Hematopoietic multipotent progenitor cell (in vitro differentiated cells): Measurements from ENCODE around the gene DNAJC1. TPM values are rescaled to one million over a fixed set of nuclear protein-coding genes. Genes with fewer than 3 reads are reported as not detected.
"Not testable (repeated sequence)": the region's sequence is repeated elsewhere in the genome, so short reads cannot be mapped to it uniquely, and the experiment has no call there.

ENCODE experiments used
- DNase-seq, 3 donors: peaks; one replicate each; pipeline ENCODE4 v3.0.0-alpha.2; 2011 to 2015; ENCODE audit warnings: low read depth in 2 of 3, low spot score in 2 of 3
- total RNA-seq: library from RNA; depleted of rRNA; stranded (reverse); fragments of >200 nt; gene quantifications from one replicate; pipeline ENCODE4 v1.2.3, GENCODE V29; 2012

The DNAJC1 gene
- total RNA-seq, 1 donor, result 133 TPM

GRCh38 chr10:21832821-21833130, 170.8 kb downstream of the DNAJC1 start:
- no peak for DNase-seq

GRCh38 chr10:21831986-21832820, 171.3 kb downstream of the DNAJC1 start:
- no peak for DNase-seq

GRCh38 chr10:21830037-21830436, 173.5 kb downstream of the DNAJC1 start:
- no peak for DNase-seq

- DNase-seq, result no peak
Measured at GRCh38 chr10:21827308-21827707, 176.2 kb downstream of the DNAJC1 start.

- no peak for DNase-seq
Measured at GRCh38 chr10:21826725-21827124, 176.8 kb downstream of the DNAJC1 start.

- peak in 1 of 3 donors; percentile 17 for DNase-seq
Measured at GRCh38 chr10:21825345-21825744, 178.2 kb downstream of the DNAJC1 start.

- DNase-seq, result no peak
Measured at GRCh38 chr10:21824409-21824808, 179.1 kb downstream of the DNAJC1 start.

- no peak for DNase-seq
Measured at GRCh38 chr10:21823617-21824016, 179.9 kb downstream of the DNAJC1 start.

- not testable (repeated sequence) for DNase-seq
Measured at GRCh38 chr10:21822273-21822672, 181.3 kb downstream of the DNAJC1 start.

- DNase-seq, result no peak
Measured at GRCh38 chr10:21820952-21821351, 182.6 kb downstream of the DNAJC1 start.

- DNase-seq, result not testable (repeated sequence)
Measured at GRCh38 chr10:21818416-21818815, 185.1 kb downstream of the DNAJC1 start.

- no peak for DNase-seq
Measured at GRCh38 chr10:21814866-21815265, 188.7 kb downstream of the DNAJC1 start.

GRCh38 chr10:21813946-21814345, 189.6 kb downstream of the DNAJC1 start:
- DNase-seq, result peak in 1 of 3 donors; percentile 21

- DNase-seq, result no peak
Measured at GRCh38 chr10:21811245-21811585, 192.3 kb downstream of the DNAJC1 start.

- no peak for DNase-seq
Measured at GRCh38 chr10:21810582-21811244, 192.8 kb downstream of the DNAJC1 start.

GRCh38 chr10:21808550-21808949, 195.0 kb downstream of the DNAJC1 start:
- no peak for DNase-seq

- DNase-seq, result no peak
Measured at GRCh38 chr10:21807180-21807579, 196.3 kb downstream of the DNAJC1 start.

- DNase-seq, result no peak
Measured at GRCh38 chr10:21803374-21803773, 200.2 kb downstream of the DNAJC1 start.

GRCh38 chr10:21801609-21802008, 201.9 kb downstream of the DNAJC1 start:
- DNase-seq, result no peak

- no peak for DNase-seq
Measured at GRCh38 chr10:21797984-21798765, 205.4 kb downstream of the DNAJC1 start.

GRCh38 chr10:21797533-21797932, 206.0 kb downstream of the DNAJC1 start:
- no peak for DNase-seq

GRCh38 chr10:21791276-21791675, 212.3 kb downstream of the DNAJC1 start:
- DNase-seq, result no peak
